Thyroid gland (tissue), 4 donors: ENCODE results near the gene PLCB1. TPM values are rescaled to one million over a fixed set of nuclear protein-coding genes. Genes with fewer than 3 reads are reported as not detected.

Source experiments
- DNase-seq, 2 donors: peaks; one replicate each; pipeline ENCODE4 v3.0.0-alpha.2; 2019
- H3K27ac ChIP-seq, 3 donors: fragments of 200-600 bp; sonication (generic); 1 replicate in 2 of 3; 2 replicates in 1 of 3; pipeline ENCODE4 v1.5.1; 2016 to 2019; ENCODE audit warnings: mild to moderate bottlenecking in 1 of 3, moderate library complexity in 1 of 3
- H3K27me3 ChIP-seq: fragments of 200-600 bp; sonication (generic); one replicate; pipeline ENCODE4 v1.5.1; 2019
- H3K36me3 ChIP-seq, 2 donors: fragments of 200-600 bp; sonication (generic); one replicate each; pipeline ENCODE4 v1.5.1; 2016 to 2019
- H3K4me1 ChIP-seq, 2 donors: fragments of 200-600 bp; sonication (generic); one replicate each; pipeline ENCODE4 v1.5.1; 2017 to 2019
- H3K4me3 ChIP-seq, 3 donors: fragments of 200-600 bp; sonication (generic); replicated peaks in 1 of 3; 1 replicate in 2 of 3; 2 replicates in 1 of 3; pipeline ENCODE4 v1.5.1; 2016; ENCODE audit warnings: mild to moderate bottlenecking in 1 of 3
- H3K9me3 ChIP-seq: fragments of 200-600 bp; sonication (generic); one replicate; pipeline ENCODE4 v1.5.1; 2017
- CTCF ChIP-seq, 6 experiments: fragments of 200-600 bp in 3 of 6; fragments of 450-650 bp in 3 of 6; sonication (generic) in 3 of 6; IDR thresholded peaks; one replicate each; pipeline ENCODE4 v1.5.1; 2016 to 2019; ENCODE audit warnings: antibody characterized with exemption in 6 of 6, mild to moderate bottlenecking in 2 of 6, inconsistent platforms in 1 of 6, moderate library complexity in 1 of 6
- POLR2A ChIP-seq, 2 donors: fragments of 450-650 bp; IDR thresholded peaks; one replicate each; pipeline ENCODE4 v1.6.1; 2017; ENCODE audit warnings: antibody characterized with exemption in 2 of 2, mild to moderate bottlenecking in 2 of 2, moderate library complexity in 1 of 2
- WGBS, 2 donors: methylation state at CpG; one replicate each; pipeline ENCODE4 v1.1.5; 2017; 5-methylcytosine and 5-hydroxymethylcytosine counted together
- intact Hi-C: fragments of 100-400 bp; cut with DNase I; formaldehyde crosslinking; loops from one replicate; pipeline ENCODE4 v1.15.1; 2023
- total RNA-seq, 4 donors: library from RNA; depleted of rRNA; stranded (reverse); fragments of >200 nt; gene quantifications; one replicate each; pipeline ENCODE4 v1.2.3, GENCODE V29; 2016

Gene PLCB1
- total RNA-seq, 4 donors from 2014 or later, result 7.3 to 14.1 (median 11.0) TPM

DNA sequence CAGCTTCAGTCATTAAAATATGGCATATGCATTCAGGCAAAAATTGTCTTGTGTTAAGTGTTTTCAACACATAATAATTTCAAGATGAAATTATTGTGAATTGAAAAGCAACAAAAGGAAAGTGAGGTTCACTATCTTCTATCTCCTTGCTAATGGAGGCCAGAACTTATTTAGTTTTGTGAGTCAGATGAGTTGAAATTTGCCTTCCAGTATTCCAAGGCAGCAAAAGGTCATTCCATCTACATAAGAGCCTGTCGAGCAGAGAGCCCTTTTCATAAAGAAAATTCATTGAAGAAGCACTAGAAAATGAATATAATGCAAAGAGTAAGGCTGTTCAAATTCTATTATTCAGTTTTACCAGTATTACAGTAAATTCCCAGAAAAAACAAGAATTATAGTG lies 274.3 kb downstream of the PLCB1 start:
- no peak for DNase-seq
- no peak overlapping the region for H3K27ac ChIP-seq
- WGBS, 2 donors, result 96 to 98% methylated on average over 1 of the region's 1 CpG
- intact Hi-C loops, result no loop called here
- no peak overlapping the region for H3K4me3 ChIP-seq
- H3K27me3 ChIP-seq, result no peaks in the 10 kb centered on the region
- no peaks in the 10 kb centered on the region for H3K36me3 ChIP-seq
- H3K9me3 ChIP-seq, result no peaks in the 10 kb centered on the region
- TF ChIP-seq POLR2A (IDR thresholded peaks at IDR 0.05) (no peak), CTCF (IDR thresholded peaks at IDR 0.05) (no peak)
- H3K4me1 ChIP-seq, result no peaks in the 10 kb centered on the region

DNA sequence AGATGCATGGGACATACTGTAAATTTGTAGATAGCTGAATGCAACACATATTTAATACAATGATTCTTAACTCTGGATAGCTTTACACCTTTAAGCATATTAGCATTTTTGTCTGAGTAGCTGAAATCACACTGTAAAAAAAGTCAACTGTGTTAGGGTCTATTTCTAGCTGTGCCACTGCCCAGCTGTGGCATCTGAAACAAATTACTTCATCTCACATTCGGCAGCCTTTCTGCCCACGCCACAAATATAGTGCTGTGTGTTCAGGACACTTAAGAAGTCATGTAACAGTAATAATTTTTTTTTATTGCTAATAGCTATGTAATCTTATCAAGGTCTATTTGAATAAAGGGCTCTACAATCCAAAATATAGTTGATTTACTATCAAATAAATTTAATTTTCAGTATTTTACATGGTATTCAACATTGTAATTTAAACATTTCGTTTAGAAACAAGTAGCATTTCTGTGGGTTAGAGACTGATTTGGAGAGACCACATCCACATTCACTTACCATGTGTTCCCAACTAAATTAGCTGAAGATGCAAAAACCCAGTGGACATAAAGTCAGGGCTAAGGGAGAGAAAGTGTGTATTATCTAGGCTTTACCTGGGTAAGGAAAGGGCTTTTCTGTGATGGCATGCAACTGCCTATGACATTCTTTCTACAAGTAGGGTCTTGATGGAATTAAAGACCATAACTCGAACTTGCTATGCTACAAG lies 276.7 kb downstream of the PLCB1 start:
- no peaks in the 10 kb centered on the region for H3K9me3 ChIP-seq
- 90 to 91% methylated on average over 4 of the region's 4 CpGs for WGBS, 2 donors
- TF ChIP-seq CTCF (IDR thresholded peaks at IDR 0.05) (no peak), POLR2A (IDR thresholded peaks at IDR 0.05) (no peak)
- H3K36me3 ChIP-seq, result no peaks in the 10 kb centered on the region
- H3K4me3 ChIP-seq, result no peak overlapping the region
- intact Hi-C loops, result no loop called here
- H3K4me1 ChIP-seq, result no peaks in the 10 kb centered on the region
- H3K27me3 ChIP-seq, result no peaks in the 10 kb centered on the region
- no peak overlapping the region for H3K27ac ChIP-seq
- no peak for DNase-seq

- no peak for DNase-seq
- Histone ChIP-seq H3K36me3 (no peaks in the 10 kb centered on the region), H3K4me3 (no peak overlapping the region), H3K4me1 (peaks cover 4 to 5% of the 10 kb centered on the region in 2 donors), H3K9me3 (no peaks in the 10 kb centered on the region), H3K27me3 (no peaks in the 10 kb centered on the region), H3K27ac (no peak overlapping the region)
- intact Hi-C loops, result no loop called here
- TF ChIP-seq CTCF (IDR thresholded peaks at IDR 0.05), result no peak
- TF ChIP-seq POLR2A (IDR thresholded peaks at IDR 0.05), result no peak
- WGBS, 2 donors, result 94 to 99% methylated on average over 2 of the region's 2 CpGs
These were observed 281.6 kb downstream of the PLCB1 start for GRCh38 chr20:8413691-8414090.

- Histone ChIP-seq H3K4me3 (no peak overlapping the region), H3K27ac (no peak overlapping the region), H3K4me1 (peaks cover 4 to 5% of the 10 kb centered on the region in 2 donors), H3K36me3 (no peaks in the 10 kb centered on the region), H3K9me3 (no peaks in the 10 kb centered on the region), H3K27me3 (no peaks in the 10 kb centered on the region)
- TF ChIP-seq POLR2A (IDR thresholded peaks at IDR 0.05), result no peak
- no peak for TF ChIP-seq CTCF (IDR thresholded peaks at IDR 0.05)
- intact Hi-C loops, result no loop called here
- DNase-seq, result no peak
These were observed 282.7 kb downstream of the PLCB1 start for GRCh38 chr20:8414586-8415274.

GRCh38 chr20:8421981-8422380 lies 289.9 kb downstream of the PLCB1 start:
- WGBS, 2 donors, result 80 to 88% methylated on average over 2 of the region's 2 CpGs
- TF ChIP-seq CTCF (IDR thresholded peaks at IDR 0.05) (no peak), POLR2A (IDR thresholded peaks at IDR 0.05) (no peak)
- Histone ChIP-seq H3K27me3 (no peaks in the 10 kb centered on the region), H3K9me3 (no peaks in the 10 kb centered on the region), H3K4me3 (no peak overlapping the region), H3K36me3 (no peaks in the 10 kb centered on the region), H3K27ac (no peak overlapping the region), H3K4me1 (peaks cover 0 to 4% of the 10 kb centered on the region in 2 donors)
- DNase-seq, result no peak
- intact Hi-C loops, result no loop called here
